ENCODE measurements around the gene SPATA18.

- TF ChIP-seq CTCF (IDR thresholded peaks at IDR 0.05), result no peak
- TF ChIP-seq POLR2A (IDR thresholded peaks at IDR 0.05), result no peak
Measured at GRCh38 chr4:52094376-52095145, 43.5 kb downstream of the SPATA18 start.
